Measurements from ENCODE around the gene PNPLA2.
A peak's percentile ranks its signal among the peaks of the same experiment; 100 is the strongest.

The PNPLA2 gene

GRCh38 chr11:837189-837989 is 18.7 kb downstream of the PNPLA2 start:
- H3K4me1 Mint-ChIP-seq = peaks cover 27% of the 10 kb centered on the region
- H3K27me3 Mint-ChIP-seq (ENCODE audit: low read depth, poor library complexity) = peaks cover 4% of the 10 kb centered on the region
- no peak overlapping the region for H3K27ac Mint-ChIP-seq
- no peaks in the 10 kb centered on the region for H3K9me3 Mint-ChIP-seq
- no peak for DNase-seq
- peaks cover 8% of the 10 kb centered on the region for H3K36me3 Mint-ChIP-seq (ENCODE audit: low read depth)
- TF ChIP-seq, protein P1, sequence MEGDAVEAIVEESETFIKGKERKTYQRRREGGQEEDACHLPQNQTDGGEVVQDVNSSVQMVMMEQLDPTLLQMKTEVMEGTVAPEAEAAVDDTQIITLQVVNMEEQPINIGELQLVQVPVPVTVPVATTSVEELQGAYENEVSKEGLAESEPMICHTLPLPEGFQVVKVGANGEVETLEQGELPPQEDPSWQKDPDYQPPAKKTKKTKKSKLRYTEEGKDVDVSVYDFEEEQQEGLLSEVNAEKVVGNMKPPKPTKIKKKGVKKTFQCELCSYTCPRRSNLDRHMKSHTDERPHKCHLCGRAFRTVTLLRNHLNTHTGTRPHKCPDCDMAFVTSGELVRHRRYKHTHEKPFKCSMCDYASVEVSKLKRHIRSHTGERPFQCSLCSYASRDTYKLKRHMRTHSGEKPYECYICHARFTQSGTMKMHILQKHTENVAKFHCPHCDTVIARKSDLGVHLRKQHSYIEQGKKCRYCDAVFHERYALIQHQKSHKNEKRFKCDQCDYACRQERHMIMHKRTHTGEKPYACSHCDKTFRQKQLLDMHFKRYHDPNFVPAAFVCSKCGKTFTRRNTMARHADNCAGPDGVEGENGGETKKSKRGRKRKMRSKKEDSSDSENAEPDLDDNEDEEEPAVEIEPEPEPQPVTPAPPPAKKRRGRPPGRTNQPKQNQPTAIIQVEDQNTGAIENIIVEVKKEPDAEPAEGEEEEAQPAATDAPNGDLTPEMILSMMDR (IDR thresholded peaks at IDR 0.05) = no peak
- H3K4me3 Mint-ChIP-seq = no peak overlapping the region

GRCh38 chr11:837990-838307 is 19.2 kb downstream of the PNPLA2 start:
- Mint-ChIP-seq H3K4me1 (peaks cover 26% of the 10 kb centered on the region), H3K9me3 (no peaks in the 10 kb centered on the region), H3K4me3 (no peak overlapping the region), H3K27ac (no peak overlapping the region), H3K27me3 (ENCODE audit: low read depth, poor library complexity) (peaks cover 3% of the 10 kb centered on the region), H3K36me3 (ENCODE audit: low read depth) (peaks cover 8% of the 10 kb centered on the region)
- TF ChIP-seq, protein P1 (IDR thresholded peaks at IDR 0.05) = no peak
- DNase-seq = no peak

DNA sequence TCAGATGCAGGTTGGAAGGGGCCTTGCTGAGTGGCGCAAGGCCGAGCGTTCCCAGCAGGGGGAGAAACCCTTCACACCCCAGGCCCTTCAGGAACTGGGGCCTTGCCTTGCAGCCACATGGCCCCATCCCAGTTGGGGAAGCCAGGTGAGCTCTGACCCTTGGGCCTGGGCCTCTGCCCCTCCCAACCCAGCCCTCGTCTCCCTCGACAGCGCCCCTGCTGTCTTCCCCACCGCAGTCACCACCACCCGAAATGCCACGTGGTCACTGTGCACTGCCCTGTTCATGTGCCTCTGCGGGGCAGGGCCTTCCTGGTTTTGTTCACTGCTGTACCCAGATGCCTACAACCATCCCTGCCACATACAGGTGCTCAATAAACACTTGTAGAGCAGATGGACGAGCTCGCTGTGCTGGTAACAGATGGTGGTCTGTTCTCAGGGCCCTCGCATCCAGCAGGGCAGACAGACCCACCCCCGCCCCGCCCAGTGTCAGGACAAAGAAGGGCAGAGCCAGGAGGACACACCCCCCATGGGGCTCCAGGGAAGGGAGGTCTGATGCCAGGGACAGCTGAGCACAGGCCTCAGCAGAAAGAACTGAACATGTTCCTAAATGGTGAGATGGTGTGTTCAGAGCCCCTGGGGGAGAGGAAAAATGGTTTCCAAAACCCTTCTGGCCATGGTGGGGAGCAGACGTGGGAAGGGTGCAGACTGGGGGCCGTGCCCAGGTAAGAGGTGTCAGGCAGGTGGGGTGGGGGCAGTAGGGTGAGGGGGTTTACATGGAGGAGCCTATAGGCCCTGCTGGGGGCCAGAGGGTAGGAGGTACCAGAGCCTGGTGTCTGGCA is 19.9 kb downstream of the PNPLA2 start:
- Mint-ChIP-seq H3K27me3 (ENCODE audit: low read depth, poor library complexity) (peaks cover 3% of the 10 kb centered on the region), H3K9me3 (no peaks in the 10 kb centered on the region), H3K4me1 (peaks cover 29% of the 10 kb centered on the region), H3K36me3 (ENCODE audit: low read depth) (peaks cover 8% of the 10 kb centered on the region), H3K27ac (no peak overlapping the region), H3K4me3 (no peak overlapping the region)
- DNase-seq = no peak
- TF ChIP-seq, protein P1 (IDR thresholded peaks at IDR 0.05) = peak; percentile 15

DNA sequence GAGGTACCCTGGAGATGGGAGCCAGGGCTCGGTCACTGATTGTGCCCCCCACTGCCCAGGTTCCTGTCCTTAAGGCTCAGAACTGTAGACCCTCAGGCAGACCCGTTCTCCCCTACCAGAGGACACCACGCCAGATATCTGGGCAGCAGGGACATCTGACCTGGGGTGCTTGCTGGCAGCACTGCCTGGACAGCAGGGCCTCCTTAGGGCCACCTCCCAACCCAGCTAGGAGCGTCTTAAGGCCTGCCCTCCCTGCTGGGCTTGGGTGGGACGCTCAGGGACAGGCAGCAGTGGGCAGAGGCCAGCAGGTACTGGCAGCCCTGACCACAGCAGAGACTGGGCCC is 20.5 kb downstream of the PNPLA2 start:
- H3K27ac Mint-ChIP-seq = no peak overlapping the region

GRCh38 chr11:839875-840617 is 21.3 kb downstream of the PNPLA2 start:
- peaks cover 3% of the 10 kb centered on the region for H3K27me3 Mint-ChIP-seq (ENCODE audit: low read depth, poor library complexity)
- H3K4me1 Mint-ChIP-seq = peaks cover 31% of the 10 kb centered on the region
- H3K27ac Mint-ChIP-seq = no peak overlapping the region
- DNase-seq = no peak
- TF ChIP-seq, protein P1 (IDR thresholded peaks at IDR 0.05) = peak; percentile 11
- H3K9me3 Mint-ChIP-seq = no peaks in the 10 kb centered on the region
- H3K4me3 Mint-ChIP-seq = peak overlapping the region; percentile 87
- peaks cover 8% of the 10 kb centered on the region for H3K36me3 Mint-ChIP-seq (ENCODE audit: low read depth)

More for the DNA sequence above, 20.5 kb downstream of the PNPLA2 start:
- Mint-ChIP-seq H3K4me1 (peaks cover 29% of the 10 kb centered on the region), H3K9me3 (no peaks in the 10 kb centered on the region), H3K4me3 (no peak overlapping the region), H3K36me3 (ENCODE audit: low read depth) (peaks cover 8% of the 10 kb centered on the region), H3K27me3 (ENCODE audit: low read depth, poor library complexity) (peaks cover 3% of the 10 kb centered on the region)
- DNase-seq = no peak
- TF ChIP-seq, protein P1 (IDR thresholded peaks at IDR 0.05) = no peak

Measured in nephron progenitor cell (in vitro differentiated cells).